ENCODE data around the gene P4HB. TPM values are rescaled to one million over a fixed set of nuclear protein-coding genes. Genes with fewer than 3 reads are reported as not detected.

Gene P4HB
- total RNA-seq (385 TPM), polyA plus RNA-seq (ENCODE audit: insufficient read depth in 1 of 8, insufficient read length in 8 of 8, low replicate concordance in 1 of 8) (100 to 1,000 TPM; 383 to 577 (median 450) TPM)
- long read RNA-seq, donor 1, transcript P4HB-201 (11 exons, 2,603 nt): major isoform, 52 of 54 reads
- long read RNA-seq, donor 1, partial matches to known transcripts: 0 of 54 reads
- long read RNA-seq, donor 1, other reads (novel, unspliced or antisense): 0 of 54 reads
- long read RNA-seq, donor 2, transcript P4HB-201 (11 exons, 2,603 nt): major isoform, 6 of 8 reads
- long read RNA-seq, donor 2, partial matches to known transcripts: 0 of 8 reads
- long read RNA-seq, donor 2, other reads (novel, unspliced or antisense): 0 of 8 reads
- long read RNA-seq, donor 3, transcript P4HB-204 (2 exons, 872 nt): minor isoform, 5 of 119 reads
- long read RNA-seq, donor 3, transcript P4HB-210 (5 exons, 765 nt): minor isoform, 5 of 119 reads
- long read RNA-seq, donor 3, transcript P4HB-201 (11 exons, 2,603 nt): major isoform, 95 of 119 reads
- long read RNA-seq, donor 3, partial matches to known transcripts: 0 of 119 reads
- long read RNA-seq, donor 3, other reads (novel, unspliced or antisense): 5 of 119 reads
- long read RNA-seq, donor 4, transcript P4HB-215 (3 exons, 493 nt): minor isoform, 5 of 74 reads
- long read RNA-seq, donor 4, transcript P4HB-201 (11 exons, 2,603 nt): major isoform, 60 of 74 reads
- long read RNA-seq, donor 4, transcript P4HB-204 (2 exons, 872 nt): minor isoform, 5 of 74 reads
- long read RNA-seq, donor 4, partial matches to known transcripts: 0 of 74 reads
- long read RNA-seq, donor 4, other reads (novel, unspliced or antisense): 0 of 74 reads
- long read RNA-seq, donor 5, transcript P4HB-210 (5 exons, 765 nt): minor isoform, 13 of 1,104 reads
- long read RNA-seq, donor 5, transcript P4HB-204 (2 exons, 872 nt): minor isoform, 28 of 1,104 reads
- long read RNA-seq, donor 5, transcript P4HB-201 (11 exons, 2,603 nt): major isoform, 270 of 1,104 reads
- long read RNA-seq, donor 5, transcript P4HB-215 (3 exons, 493 nt): minor isoform, 9 of 1,104 reads
- long read RNA-seq, donor 5, partial matches to known transcripts: 485 of 1,104 reads
- long read RNA-seq, donor 5, other reads (novel, unspliced or antisense): 291 of 1,104 reads
- long read RNA-seq, donor 6, transcript P4HB-201 (11 exons, 2,603 nt): major isoform, 159 of 218 reads
- long read RNA-seq, donor 6, transcript P4HB-204 (2 exons, 872 nt): minor isoform, 8 of 218 reads
- long read RNA-seq, donor 6, transcript P4HB-208 (2 exons, 914 nt): minor isoform, 6 of 218 reads
- long read RNA-seq, donor 6, transcript P4HB-215 (3 exons, 493 nt): minor isoform, 13 of 218 reads
- long read RNA-seq, donor 6, partial matches to known transcripts: 16 of 218 reads
- long read RNA-seq, donor 6, other reads (novel, unspliced or antisense): 7 of 218 reads
- long read RNA-seq, donor 7, transcript P4HB-204 (2 exons, 872 nt): minor isoform, 9 of 185 reads
- long read RNA-seq, donor 7, transcript P4HB-201 (11 exons, 2,603 nt): major isoform, 140 of 185 reads
- long read RNA-seq, donor 7, transcript P4HB-215 (3 exons, 493 nt): minor isoform, 5 of 185 reads
- long read RNA-seq, donor 7, transcript P4HB-208 (2 exons, 914 nt): minor isoform, 8 of 185 reads
- long read RNA-seq, donor 7, partial matches to known transcripts: 12 of 185 reads
- long read RNA-seq, donor 7, other reads (novel, unspliced or antisense): 7 of 185 reads
- long read RNA-seq, donor 8, transcript P4HB-215 (3 exons, 493 nt): minor isoform, 10 of 63 reads
- long read RNA-seq, donor 8, transcript P4HB-204 (2 exons, 872 nt): minor isoform, 11 of 63 reads
- long read RNA-seq, donor 8, transcript P4HB-201 (11 exons, 2,603 nt): major isoform, 33 of 63 reads
- long read RNA-seq, donor 8, partial matches to known transcripts: 0 of 63 reads
- long read RNA-seq, donor 8, other reads (novel, unspliced or antisense): 0 of 63 reads
- long read RNA-seq, donor 9, transcript P4HB-201 (11 exons, 2,603 nt): major isoform, 72 of 95 reads
- long read RNA-seq, donor 9, transcript P4HB-204 (2 exons, 872 nt): minor isoform, 8 of 95 reads
- long read RNA-seq, donor 9, transcript P4HB-208 (2 exons, 914 nt): minor isoform, 5 of 95 reads
- long read RNA-seq, donor 9, partial matches to known transcripts: 0 of 95 reads
- long read RNA-seq, donor 9, other reads (novel, unspliced or antisense): 0 of 95 reads
- long read RNA-seq, donor 10, transcript P4HB-201 (11 exons, 2,603 nt): major isoform, 97 of 134 reads
- long read RNA-seq, donor 10, transcript P4HB-204 (2 exons, 872 nt): minor isoform, 18 of 134 reads
- long read RNA-seq, donor 10, partial matches to known transcripts: 5 of 134 reads
- long read RNA-seq, donor 10, other reads (novel, unspliced or antisense): 5 of 134 reads
- long read RNA-seq, donor 11, transcript P4HB-201 (11 exons, 2,603 nt): major isoform, 91 of 146 reads
- long read RNA-seq, donor 11, transcript P4HB-215 (3 exons, 493 nt): minor isoform, 12 of 146 reads
- long read RNA-seq, donor 11, transcript P4HB-208 (2 exons, 914 nt): minor isoform, 6 of 146 reads
- long read RNA-seq, donor 11, transcript P4HB-204 (2 exons, 872 nt): minor isoform, 14 of 146 reads
- long read RNA-seq, donor 11, partial matches to known transcripts: 12 of 146 reads
- long read RNA-seq, donor 11, other reads (novel, unspliced or antisense): 5 of 146 reads

GRCh38 chr17:81859906-81860755 lies at the start of gene P4HB:
Gene P4HB (minus strand): TSS chr17:81860535. CDS start chr17:81860471, 64 bp downstream.
- H3K27me3 ChIP-seq (ENCODE audit: control insufficient read depth, insufficient read depth, low read length): no peaks in the 10 kb centered on the region
- DNase-seq: peak; percentile 31
- under 1% methylated on average over 95 of the region's 95 CpGs for WGBS (ENCODE audit: insufficient coverage)
- H3K4me3 ChIP-seq (ENCODE audit: low read length): peak within 1 kb of the TSS; percentile 78
- peaks cover 41% of the 10 kb centered on the region for H3K4me1 ChIP-seq (ENCODE audit: control insufficient read depth, insufficient read depth, low read length)
- H3K9me3 ChIP-seq (replicated peaks; ENCODE audit: control insufficient read depth, low read depth, low read length): no peaks in the 10 kb centered on the region
- H3K27ac ChIP-seq (ENCODE audit: low read length): peak within 1 kb of the TSS; percentile 98
- H3K36me3 ChIP-seq (ENCODE audit: control insufficient read depth, insufficient read depth, low read length): peaks cover 60% of the 10 kb centered on the region

GRCh38 chr17:81909231-81909630 lies 48.9 kb upstream of the P4HB start:
- peaks cover 63% of the 10 kb centered on the region for H3K36me3 ChIP-seq (ENCODE audit: control insufficient read depth, insufficient read depth, low read length)
- H3K9me3 ChIP-seq (replicated peaks; ENCODE audit: control insufficient read depth, low read depth, low read length): no peaks in the 10 kb centered on the region

GRCh38 chr17:81908793-81909192 lies 48.5 kb upstream of the P4HB start:
- H3K9me3 ChIP-seq (replicated peaks; ENCODE audit: control insufficient read depth, low read depth, low read length): no peaks in the 10 kb centered on the region
- no peaks in the 10 kb centered on the region for H3K27me3 ChIP-seq (ENCODE audit: control insufficient read depth, insufficient read depth, low read length)
- WGBS (ENCODE audit: insufficient coverage): 93% methylated on average over 9 of the region's 11 CpGs
- no peak for DNase-seq
- no peak overlapping the region for H3K4me3 ChIP-seq (ENCODE audit: low read length)
- H3K36me3 ChIP-seq (ENCODE audit: control insufficient read depth, insufficient read depth, low read length): peaks cover 63% of the 10 kb centered on the region
- peaks cover 13% of the 10 kb centered on the region for H3K4me1 ChIP-seq (ENCODE audit: control insufficient read depth, insufficient read depth, low read length)
- no peak overlapping the region for H3K27ac ChIP-seq (ENCODE audit: low read length)

More at GRCh38 chr17:81909231-81909630, 48.9 kb upstream of the P4HB start:
- Histone ChIP-seq H3K27ac (ENCODE audit: low read length) (no peak overlapping the region), H3K4me3 (ENCODE audit: low read length) (no peak overlapping the region), H3K4me1 (ENCODE audit: control insufficient read depth, insufficient read depth, low read length) (peaks cover 13% of the 10 kb centered on the region), H3K27me3 (ENCODE audit: control insufficient read depth, insufficient read depth, low read length) (no peaks in the 10 kb centered on the region)
- 92% methylated on average over 11 of the region's 12 CpGs for WGBS (ENCODE audit: insufficient coverage)
- DNase-seq: no peak

DNA sequence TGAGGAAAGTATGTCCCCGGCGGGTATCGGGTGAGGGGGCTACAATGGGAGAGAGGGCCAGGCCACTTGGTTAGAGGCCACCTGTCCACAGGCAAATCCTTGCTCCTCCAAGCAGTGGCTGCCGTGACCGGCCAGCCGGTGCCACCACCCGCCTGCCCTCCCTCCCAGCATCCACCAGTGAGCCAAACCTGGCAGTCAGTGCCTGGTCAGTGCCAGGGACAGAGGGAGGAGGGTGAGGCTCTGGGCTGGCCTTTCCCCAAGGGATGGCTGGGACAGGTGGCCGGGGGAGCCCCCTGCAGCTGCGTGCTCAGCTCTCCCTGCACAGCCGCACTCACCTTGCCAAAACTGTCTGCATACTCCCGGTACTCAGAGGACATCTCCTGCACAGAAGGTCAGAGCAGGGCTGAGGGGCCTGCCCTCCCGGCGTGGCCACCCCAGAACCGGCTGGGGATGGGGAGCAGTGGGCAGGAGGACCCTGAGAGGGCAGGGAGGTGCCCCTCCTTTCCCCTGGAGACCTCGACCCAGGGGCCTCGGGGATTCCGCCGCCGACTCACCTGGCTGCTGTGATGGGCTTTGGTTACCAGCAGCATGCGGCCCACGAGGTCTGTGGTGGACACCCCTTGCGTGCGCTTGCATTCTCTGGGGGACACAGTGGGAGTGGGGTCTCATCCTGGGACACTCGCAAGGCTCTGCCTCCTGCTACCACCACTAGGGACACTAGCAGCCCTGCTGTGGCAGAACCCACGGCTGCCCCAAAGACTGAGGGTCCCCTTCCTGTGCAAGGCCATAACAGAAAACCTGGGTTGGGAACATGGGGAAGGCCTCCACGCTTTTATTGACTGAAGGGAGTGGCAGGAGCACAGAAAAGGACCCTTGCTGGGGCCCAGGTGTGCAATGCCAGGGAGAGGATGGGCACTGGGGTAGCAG lies 47.1 kb upstream of the P4HB start:
- peaks cover 7% of the 10 kb centered on the region for H3K27me3 ChIP-seq (ENCODE audit: control insufficient read depth, insufficient read depth, low read length)
- H3K9me3 ChIP-seq (replicated peaks; ENCODE audit: control insufficient read depth, low read depth, low read length): no peaks in the 10 kb centered on the region
- H3K27ac ChIP-seq (ENCODE audit: low read length): no peak overlapping the region
- peaks cover 50% of the 10 kb centered on the region for H3K36me3 ChIP-seq (ENCODE audit: control insufficient read depth, insufficient read depth, low read length)
- no peak overlapping the region for H3K4me3 ChIP-seq (ENCODE audit: low read length)
- H3K4me1 ChIP-seq (ENCODE audit: control insufficient read depth, insufficient read depth, low read length): peaks cover 17% of the 10 kb centered on the region
- WGBS (ENCODE audit: insufficient coverage): 91% methylated on average over 19 of the region's 26 CpGs
- no peak for DNase-seq

- Histone ChIP-seq H3K4me1 (ENCODE audit: control insufficient read depth, insufficient read depth, low read length) (peaks cover 19% of the 10 kb centered on the region), H3K4me3 (ENCODE audit: low read length) (no peak overlapping the region), H3K27ac (ENCODE audit: low read length) (no peak overlapping the region), H3K9me3 (replicated peaks; ENCODE audit: control insufficient read depth, low read depth, low read length) (no peaks in the 10 kb centered on the region), H3K36me3 (ENCODE audit: control insufficient read depth, insufficient read depth, low read length) (peaks cover 44% of the 10 kb centered on the region), H3K27me3 (ENCODE audit: control insufficient read depth, insufficient read depth, low read length) (peaks cover 11% of the 10 kb centered on the region)
- DNase-seq: no peak
- WGBS (ENCODE audit: insufficient coverage): 89% methylated on average over 7 of the region's 15 CpGs
Observed at GRCh38 chr17:81906476-81907218, 46.3 kb upstream of the P4HB start.

- no peak overlapping the region for H3K4me3 ChIP-seq (ENCODE audit: low read length)
- no peak for DNase-seq
- H3K27ac ChIP-seq (ENCODE audit: low read length): no peak overlapping the region
- H3K36me3 ChIP-seq (ENCODE audit: control insufficient read depth, insufficient read depth, low read length): peaks cover 44% of the 10 kb centered on the region
- peaks cover 21% of the 10 kb centered on the region for H3K4me1 ChIP-seq (ENCODE audit: control insufficient read depth, insufficient read depth, low read length)
- H3K9me3 ChIP-seq (replicated peaks; ENCODE audit: control insufficient read depth, low read depth, low read length): no peaks in the 10 kb centered on the region
- peaks cover 16% of the 10 kb centered on the region for H3K27me3 ChIP-seq (ENCODE audit: control insufficient read depth, insufficient read depth, low read length)
- 91% methylated on average over 8 of the region's 10 CpGs for WGBS (ENCODE audit: insufficient coverage)
Observed at GRCh38 chr17:81905993-81906392, 45.7 kb upstream of the P4HB start.
